GM18517 (cell line): ENCODE results near the gene CROCC2.

Source experiments
- ATAC-seq: cut with Tn5 transposase; IDR thresholded peaks from one replicate; pipeline ENCODE4 v1.9.1; 2021; ENCODE audit warnings: mild to moderate bottlenecking, moderate library complexity; ENCODE audit not compliant: unreplicated experiment

The CROCC2 gene

DNA sequence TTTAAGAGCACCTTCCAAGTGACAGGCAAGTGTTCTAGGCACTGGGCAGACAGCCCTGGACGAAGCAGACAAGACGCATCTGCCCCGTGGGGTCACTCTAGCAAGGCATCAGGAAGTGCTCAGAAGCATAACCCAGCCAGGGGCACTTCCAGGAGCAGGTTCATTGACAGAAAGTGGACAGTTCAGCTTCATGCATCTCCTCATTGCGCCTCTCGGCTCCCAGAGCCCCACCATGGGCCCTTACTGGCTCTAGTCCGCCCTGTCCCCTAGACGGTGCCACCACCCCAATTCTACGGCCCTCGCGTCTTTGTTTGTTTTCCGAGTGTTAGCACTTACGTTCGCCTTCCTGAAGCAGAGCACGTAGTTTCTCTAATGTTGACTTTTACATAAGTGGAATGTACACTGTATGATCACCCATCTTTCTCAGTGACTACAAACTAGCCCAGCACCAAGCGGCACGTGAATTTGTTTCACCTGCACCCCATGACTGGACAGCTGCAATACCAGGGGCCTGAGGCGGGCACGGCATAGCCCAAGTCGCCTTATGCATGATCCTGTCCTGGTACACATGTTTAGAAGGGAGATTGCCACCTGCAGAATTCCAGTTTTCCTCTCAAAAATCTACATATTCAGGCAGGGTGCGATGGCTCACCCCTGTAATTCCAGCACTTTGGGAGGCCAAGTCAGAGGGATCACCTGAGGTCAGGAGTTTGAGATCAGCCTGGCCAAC lies 125.5 kb downstream of the CROCC2 start:
- ATAC-seq = no peak

DNA sequence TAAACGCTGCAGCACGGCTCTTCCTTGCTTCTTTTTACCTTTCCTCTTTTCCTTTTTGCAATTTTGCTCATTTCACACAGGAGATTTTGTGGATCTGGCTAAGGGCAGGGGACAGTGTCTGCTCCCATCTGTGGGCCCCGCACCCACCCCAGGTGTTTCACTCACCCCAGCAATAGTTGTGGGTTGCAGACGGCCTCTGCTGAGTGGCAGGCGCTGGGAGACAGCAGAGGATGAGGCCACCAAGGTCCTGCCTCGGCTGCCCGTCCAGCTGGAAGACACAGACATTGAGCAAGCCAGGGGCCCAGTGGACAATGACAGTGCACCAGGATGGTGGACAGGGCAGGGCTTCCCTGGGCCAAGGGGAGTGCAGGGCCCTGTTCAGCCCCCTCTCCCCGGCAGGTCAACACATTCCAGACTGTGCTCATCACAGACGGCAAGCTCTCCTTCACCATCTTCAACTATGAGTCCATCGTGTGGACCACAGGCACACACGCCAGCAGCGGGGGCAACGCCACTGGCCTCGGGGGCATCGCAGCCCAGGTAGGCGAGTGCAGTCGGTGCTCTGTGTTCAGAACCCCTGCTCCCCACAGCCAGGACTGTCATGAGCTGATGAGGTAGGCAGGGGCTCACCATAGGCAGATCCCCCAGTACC lies 127.3 kb downstream of the CROCC2 start:
- ATAC-seq = no peak

GRCh38 chr2:241033994-241034393 lies 127.9 kb downstream of the CROCC2 start:
- ATAC-seq = no peak

GRCh38 chr2:241034490-241035141 lies 128.5 kb downstream of the CROCC2 start:
- ATAC-seq = no peak

GRCh38 chr2:241035142-241035817 lies 129.1 kb downstream of the CROCC2 start:
- ATAC-seq = no peak

DNA sequence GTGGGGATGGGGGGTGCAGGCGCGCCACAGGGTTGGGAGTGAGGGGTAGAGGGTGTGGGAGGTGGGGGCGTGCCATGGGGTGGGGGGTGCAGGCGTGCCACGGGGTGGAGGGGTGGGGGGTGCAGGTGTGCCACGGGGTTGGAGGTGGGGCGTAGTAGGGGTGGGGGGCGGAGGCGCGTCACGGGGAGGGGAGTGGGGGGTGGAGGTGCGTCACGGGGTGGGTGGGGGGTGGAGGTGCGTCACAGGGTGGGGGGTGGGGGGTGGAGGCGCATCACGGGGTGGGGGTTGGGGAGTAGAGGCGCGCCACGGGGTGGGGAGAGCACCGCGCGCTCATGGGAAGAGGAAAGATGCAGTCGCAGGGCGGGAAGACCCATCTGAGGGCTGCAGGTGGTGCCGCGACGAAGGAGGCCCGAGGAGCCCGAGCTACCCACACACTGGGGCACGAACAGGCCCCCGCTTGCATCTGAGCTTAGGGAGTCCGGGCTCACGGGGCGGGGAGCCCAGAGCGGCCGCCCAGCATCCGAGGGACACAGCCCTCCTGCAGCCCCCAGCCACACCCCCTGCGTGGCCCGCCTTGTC lies 129.8 kb downstream of the CROCC2 start:
- ATAC-seq = no peak

DNA sequence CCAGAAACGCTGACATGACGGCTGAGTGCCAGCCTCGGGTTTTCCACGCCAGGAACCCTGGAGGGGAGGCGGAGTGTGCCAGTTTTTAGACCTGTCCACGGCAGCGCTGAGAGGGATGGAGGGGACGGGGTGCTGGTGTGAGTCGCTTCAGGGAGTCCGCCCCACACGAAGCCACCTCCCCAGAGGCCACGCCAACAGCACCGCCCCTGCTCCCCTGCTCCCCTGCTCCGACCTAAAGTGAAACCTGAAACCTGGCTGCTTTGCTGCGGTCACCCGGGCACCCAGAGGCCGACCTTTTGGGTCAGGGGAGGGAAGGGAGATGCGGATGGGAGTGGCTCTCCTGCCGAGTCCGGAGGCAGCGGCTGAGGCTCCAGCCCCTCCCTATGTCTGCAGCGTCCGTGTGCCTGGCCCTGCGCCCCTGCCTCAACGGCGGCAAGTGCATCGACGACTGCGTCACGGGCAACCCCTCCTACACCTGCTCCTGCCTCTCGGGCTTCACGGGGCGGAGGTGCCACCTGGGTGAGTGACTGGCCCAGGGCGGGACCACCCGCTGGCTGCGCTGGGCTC lies 130.3 kb downstream of the CROCC2 start:
- ATAC-seq = no peak

- no peak for ATAC-seq
These were observed 130.9 kb downstream of the CROCC2 start for GRCh38 chr2:241036964-241037421.

DNA sequence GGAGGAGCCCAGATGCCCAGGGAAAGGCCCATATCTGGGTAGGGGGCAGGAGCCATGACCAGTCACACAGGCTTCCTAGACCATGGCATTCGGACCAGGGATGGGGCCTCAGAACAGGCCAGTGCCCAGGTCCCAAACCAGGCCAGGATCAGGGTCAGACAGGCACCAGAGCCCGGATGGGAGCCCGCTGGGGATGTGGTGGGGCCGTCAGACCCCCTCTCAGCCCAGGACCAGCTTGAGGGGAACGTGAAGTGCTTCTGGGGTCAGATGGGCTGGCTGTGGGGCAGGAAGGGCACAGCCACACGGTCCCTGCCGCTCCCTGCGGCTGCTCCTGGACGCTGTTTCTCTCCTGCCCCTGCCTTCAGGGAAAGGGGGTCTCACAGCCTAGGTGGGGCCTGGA lies 131.4 kb downstream of the CROCC2 start:
- ATAC-seq = no peak

- ATAC-seq = no peak
These were observed 132.4 kb downstream of the CROCC2 start for GRCh38 chr2:241038374-241039180.

DNA sequence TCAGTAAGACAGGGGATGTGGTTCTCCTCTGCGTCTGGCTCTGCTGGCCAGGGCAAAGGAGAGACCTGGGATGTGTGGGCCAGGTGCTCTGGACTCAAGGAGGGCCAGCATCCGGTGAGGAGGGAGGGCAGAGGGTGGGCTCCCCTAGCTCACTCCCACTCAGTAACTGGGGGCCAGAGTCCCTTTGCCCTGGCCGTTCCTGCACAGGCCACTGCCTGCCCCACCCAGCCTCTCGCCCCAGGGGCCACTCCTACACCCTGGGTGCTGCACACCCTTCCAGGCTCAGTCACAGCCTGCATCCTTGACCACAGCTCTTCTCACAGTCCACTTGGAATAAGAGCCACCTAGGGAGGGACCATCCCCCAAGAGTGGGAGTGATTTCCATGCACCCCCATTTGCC lies 133.3 kb downstream of the CROCC2 start:
- no peak for ATAC-seq

DNA sequence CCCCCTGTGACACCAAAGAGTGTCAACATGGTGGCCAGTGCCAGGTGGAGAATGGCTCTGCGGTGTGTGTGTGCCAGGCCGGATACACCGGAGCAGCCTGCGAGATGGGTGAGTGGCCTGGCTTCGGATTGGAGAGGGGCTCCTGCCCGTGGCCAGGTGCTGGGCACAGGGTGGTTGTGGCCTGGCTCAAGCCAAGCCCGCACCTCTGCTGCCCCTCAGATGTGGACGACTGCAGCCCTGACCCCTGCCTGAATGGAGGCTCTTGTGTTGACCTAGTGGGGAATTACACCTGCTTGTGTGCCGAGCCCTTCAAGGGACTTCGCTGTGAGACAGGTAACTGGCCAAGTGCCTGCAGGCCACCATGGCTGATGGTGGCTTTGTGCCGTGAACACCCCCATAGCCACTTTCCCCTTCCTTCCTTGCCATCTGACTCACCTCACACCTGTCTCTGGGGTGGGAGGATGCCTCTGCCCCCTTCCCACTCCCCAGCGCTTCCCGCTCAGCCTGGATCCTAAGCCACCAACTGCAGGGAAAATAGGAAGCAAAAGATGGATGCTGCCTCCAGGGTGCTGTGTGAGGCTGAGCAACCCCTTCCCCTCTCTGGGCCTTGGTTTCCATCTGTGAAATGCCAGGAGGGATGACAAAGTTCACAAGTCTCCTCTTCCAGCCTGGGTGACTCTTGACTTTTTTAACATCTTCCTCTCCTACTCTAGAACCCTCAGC lies 134.1 kb downstream of the CROCC2 start:
- no peak for ATAC-seq

DNA sequence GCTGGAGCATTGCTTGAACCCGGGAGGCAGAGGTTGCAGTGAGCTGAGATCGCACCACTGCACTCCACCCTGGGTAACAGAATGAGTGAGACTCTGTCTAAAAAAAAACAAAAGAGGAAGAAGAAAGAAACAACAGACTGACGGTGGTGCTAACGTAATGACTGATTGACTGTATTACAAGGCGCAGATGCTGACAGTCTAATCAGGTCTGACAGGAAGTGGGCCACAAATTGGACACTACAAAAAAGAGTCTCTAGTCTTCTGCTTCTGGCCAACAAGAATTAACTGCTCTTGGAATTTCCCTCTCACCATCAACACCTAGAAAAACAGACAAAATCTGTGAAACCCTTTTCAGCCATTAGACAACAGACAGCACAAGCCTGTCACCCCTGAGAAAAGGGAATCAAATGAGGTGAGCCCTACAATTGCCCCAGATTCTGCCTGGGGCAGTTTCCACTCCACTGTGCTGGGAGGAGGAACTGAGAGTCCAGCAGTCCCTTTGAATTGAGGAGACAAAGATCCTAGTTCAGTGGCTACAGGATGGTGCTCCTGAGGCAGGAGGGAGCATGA lies 135.5 kb downstream of the CROCC2 start:
- peak; percentile 90 for ATAC-seq
